ENCODE measurements around the gene DPP8.

GRCh38 chr15:65535192-65535591 is 17.7 kb upstream of the DPP8 start:
- TF ChIP-seq POLR2AphosphoS5 (IDR thresholded peaks at IDR 0.05; ENCODE audit: low read length) (no peak), CTCF (IDR thresholded peaks at IDR 0.05 in 2 of 3, conservative IDR thresholded peaks at IDR 0.05 in 1 of 3; ENCODE audit: control insufficient read depth in 2 of 3, extremely low read depth in 1 of 3, insufficient read depth in 1 of 3, low read depth in 3 of 3, low read length in 3 of 3) (no peak)
